HG03159 (cell line): Measurements from ENCODE around the gene TRAFD1.

Source experiments
- ATAC-seq: cut with Tn5 transposase; IDR thresholded peaks from one replicate; pipeline ENCODE4 v1.9.1; 2021; ENCODE audit warnings: mild to moderate bottlenecking, moderate library complexity; ENCODE audit not compliant: unreplicated experiment

The TRAFD1 gene

GRCh38 chr12:112112409-112113133, 12.8 kb upstream of the TRAFD1 start:
- ATAC-seq: no peak

DNA sequence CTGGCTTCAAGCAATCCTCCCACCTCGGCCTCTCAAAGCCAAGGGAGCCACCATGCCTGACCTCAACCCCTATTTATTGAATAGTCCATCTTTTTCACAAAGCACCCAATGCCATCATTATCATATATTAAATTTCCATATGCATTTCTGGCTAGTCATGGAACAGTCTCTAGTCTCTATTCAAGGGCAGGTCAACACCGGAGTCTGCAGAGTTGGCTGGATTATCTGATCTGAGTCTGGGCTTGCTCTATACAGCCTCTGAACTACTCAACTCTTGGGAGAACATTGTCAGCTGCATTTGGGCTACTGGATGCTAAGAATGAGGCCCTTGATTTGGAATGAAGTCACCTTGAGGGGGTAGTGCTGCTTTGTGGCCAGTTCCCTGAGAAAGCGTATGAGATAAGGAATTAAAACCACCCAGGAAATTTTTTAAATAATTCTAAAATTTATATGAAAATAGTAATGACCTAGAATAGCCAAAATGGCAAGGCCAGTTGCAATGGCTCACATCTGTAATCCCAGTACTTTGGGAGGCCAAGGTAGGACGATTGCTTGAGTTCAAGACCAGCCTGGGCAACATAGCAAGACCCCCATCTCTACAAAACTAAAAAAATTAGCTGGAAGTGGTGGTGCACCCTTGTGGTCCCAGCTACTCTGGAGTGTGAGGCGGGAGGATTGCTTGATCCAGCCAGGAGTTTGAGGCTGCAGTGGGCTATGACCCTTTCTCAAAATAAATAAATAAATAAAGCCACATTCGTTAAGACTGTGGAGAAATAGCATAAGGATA, 9.9 kb upstream of the TRAFD1 start:
- ATAC-seq: no peak

- ATAC-seq: no peak
These were observed 8.9 kb upstream of the TRAFD1 start for GRCh38 chr12:112116232-112117060.

- no peak for ATAC-seq
These were observed 7.7 kb upstream of the TRAFD1 start for GRCh38 chr12:112117685-112118084.

DNA sequence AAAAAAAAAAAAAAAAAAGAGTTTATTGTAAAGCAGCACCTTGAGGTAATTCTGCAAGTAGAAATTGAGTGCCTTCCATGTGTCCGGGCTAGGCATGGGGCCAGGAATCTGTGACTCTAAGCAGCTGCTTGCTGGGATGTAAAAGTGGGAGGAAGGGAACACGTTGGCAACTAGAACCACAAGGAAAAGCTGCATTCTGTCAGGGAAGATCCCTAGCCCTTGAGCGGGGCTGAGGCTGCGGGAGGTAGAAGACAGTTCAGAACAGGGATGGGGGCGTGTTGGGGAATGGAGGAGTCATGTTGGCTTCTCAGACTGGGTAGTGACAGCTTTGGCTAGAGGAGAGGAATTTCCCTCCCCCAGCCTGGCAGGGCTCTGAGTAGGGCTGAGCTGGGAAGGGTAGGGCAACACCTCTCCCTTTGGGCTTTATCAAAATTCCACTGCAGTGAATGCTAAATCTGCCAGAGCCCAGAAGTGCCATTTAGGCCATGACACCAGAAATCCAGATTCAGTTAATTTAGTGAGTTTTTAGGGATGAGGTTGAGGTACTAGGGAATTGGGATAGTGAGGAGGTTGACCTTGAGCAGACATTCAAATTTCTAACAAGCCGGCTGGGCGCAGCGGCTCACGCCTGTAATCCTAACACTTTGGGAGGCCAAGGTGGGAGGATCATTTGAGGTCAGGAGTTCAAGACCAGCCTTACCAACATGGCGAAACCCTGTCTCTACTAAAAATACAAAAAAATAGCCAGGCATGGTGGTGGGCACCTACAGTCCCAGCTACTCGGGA, 3.4 kb upstream of the TRAFD1 start:
- ATAC-seq: no peak

DNA sequence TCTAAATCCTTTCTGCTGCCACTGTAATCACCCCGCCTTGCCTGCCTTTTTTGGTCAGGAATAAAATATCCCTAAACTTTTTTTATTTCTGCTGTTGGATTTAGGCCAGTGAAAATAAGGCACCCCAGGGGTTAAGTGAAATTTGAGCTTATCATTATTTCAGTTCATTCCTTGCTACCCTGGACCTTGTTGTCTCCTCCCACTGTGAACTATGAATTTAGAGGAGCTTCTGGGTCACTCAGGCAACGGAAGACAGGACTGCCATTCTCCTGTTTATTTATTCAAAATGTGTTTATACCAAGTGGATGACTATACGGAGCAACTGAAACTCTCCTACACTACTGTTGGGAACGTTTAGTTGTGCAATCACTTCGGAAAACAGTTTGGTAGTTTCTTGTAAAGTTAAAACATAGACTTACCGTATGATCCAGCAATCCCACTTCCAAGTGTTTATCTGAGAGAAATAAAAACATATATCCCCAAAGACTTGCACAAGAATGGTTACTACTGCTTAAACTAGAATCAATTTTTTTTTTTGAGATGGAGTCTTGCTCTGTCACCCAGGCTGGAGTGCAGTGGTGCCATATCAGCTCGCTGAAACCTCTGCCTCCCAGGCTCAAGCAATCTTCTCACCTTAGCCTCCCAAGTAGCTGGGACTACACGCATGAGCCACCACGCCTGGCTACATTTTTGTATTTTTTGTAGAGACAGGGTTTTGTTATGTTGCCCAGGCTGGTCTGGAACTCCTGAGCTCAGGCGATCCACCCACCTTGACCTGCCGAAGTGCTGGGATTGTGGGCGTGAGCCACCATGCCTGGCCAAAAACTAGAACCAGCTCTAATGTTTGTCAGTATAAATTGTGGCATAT, 2.3 kb upstream of the TRAFD1 start:
- no peak for ATAC-seq

- peak; percentile 13 for ATAC-seq
These were observed 476 bp upstream of the TRAFD1 start for GRCh38 chr12:112124918-112125249.

- ATAC-seq: no peak
These were observed 659 bp downstream of the TRAFD1 start for GRCh38 chr12:112126000-112126438.

DNA sequence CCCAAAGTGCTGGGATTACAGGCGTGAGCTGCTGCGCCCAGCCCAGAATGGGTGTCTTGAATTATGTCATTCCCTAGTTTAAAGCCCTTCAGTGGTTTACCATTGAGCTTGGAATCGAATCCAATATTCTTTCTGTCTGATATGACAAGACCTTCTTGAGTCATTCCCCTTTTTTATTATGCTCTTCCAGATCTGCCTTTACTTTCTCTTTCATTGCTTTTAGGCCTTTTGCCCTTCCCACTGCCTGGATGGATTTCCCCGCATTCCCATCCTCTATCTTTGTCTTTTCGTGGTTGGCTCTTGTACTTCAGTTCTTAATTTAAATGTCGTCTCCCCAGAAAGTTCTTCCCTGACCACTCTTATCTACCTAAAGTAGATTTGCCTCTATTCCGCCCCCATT, 1.6 kb downstream of the TRAFD1 start:
- ATAC-seq: no peak

GRCh38 chr12:112130441-112130998, 5.2 kb downstream of the TRAFD1 start:
- peak; percentile 56 for ATAC-seq

- no peak for ATAC-seq
These were observed 6.3 kb downstream of the TRAFD1 start for GRCh38 chr12:112131686-112132085.

DNA sequence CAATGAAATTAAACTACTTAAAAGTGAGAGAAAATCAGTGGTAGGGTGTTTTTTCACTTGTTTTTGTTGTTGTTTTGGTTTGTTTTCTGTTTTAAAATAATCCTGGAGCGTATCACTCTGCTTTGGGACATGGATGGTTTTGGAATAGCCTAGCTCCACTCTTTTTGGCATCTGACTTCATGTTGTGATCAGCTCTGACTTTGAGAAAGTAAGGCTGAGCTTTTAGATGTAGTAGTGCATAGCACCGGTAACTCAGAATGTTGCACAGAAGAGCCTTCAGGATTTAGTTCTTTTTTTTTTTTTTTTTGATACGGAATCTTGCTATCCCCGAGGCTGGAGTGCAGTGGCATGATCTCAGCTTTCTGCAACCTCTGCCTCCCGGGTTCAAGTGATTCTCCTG, 8.1 kb downstream of the TRAFD1 start:
- ATAC-seq: no peak

DNA sequence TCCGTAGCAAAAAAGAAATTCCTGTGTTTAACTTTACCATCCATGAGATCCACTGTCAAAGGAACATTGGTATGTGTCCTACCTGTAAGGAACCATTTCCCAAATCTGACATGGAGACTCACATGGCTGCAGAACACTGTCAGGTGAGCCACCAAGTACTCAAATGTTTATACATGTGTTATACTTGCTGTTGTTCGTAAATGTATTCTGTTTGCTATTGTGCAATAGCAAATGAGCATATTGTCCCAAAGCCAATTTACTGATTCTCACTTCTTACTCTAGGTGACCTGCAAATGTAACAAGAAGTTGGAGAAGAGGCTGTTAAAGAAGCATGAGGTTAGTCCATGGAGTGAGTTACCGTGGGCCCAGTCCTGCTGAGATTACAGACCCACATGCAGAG, 9.4 kb downstream of the TRAFD1 start:
- no peak for ATAC-seq

DNA sequence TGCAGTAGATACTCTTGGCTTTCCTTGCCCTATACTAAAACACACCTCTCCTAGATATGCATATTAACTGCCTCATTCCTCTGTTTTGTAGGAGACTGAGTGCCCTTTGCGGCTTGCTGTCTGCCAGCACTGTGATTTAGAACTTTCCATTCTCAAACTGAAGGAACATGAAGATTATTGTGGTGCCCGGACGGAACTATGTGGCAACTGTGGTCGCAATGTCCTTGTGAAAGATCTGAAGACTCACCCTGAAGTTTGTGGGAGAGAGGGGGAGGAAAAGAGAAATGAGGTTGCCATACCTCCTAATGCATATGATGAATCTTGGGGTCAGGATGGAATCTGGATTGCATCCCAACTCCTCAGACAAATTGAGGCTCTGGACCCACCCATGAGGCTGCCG, 15.4 kb downstream of the TRAFD1 start:
- ATAC-seq: no peak

- ATAC-seq: no peak
These were observed 20.8 kb downstream of the TRAFD1 start for GRCh38 chr12:112146123-112146522.

- ATAC-seq: no peak
These were observed 22.7 kb downstream of the TRAFD1 start for GRCh38 chr12:112148031-112148513.

DNA sequence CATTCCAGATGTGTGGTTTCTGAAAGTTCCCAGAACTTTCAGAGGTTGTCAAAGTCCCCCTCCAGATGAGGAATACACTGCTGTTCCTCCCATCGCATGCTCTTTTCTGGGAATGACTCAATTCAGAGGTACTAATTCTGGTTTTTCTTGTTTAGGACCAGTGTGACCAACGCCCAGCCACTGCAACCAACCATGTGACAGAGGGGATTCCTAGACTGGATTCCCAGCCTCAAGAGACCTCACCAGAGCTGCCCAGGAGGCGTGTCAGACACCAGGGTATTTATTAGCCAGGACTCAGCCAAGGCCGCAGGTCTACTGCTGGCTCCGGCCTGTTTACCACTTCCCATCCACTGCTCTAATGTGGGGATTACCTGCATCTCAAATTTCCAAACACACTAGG, 24.2 kb downstream of the TRAFD1 start:
- ATAC-seq: no peak

- no peak for ATAC-seq
These were observed 26.6 kb downstream of the TRAFD1 start for GRCh38 chr12:112151766-112152541.
